Right lobe of liver (tissue), 6 donors: ENCODE results near the gene S100PBP. TPM values are rescaled to one million over a fixed set of nuclear protein-coding genes. Genes with fewer than 3 reads are reported as not detected.

Experiments
- ATAC-seq, 4 donors: fragments of 200-7000 bp; cut with Tn5 transposase; one replicate each; pipeline ENCODE4 v1.9.1; 2020; ENCODE audit warnings: mild to moderate bottlenecking in 4 of 4, moderate library complexity in 4 of 4
- DNase-seq, 3 donors: peaks; one replicate each; pipeline ENCODE4 v3.0.0-alpha.2; 2020
- H3K27ac ChIP-seq, 3 donors: fragments of 200-600 bp; one replicate each; pipeline ENCODE4 v1.8.0; 2022
- H3K27me3 ChIP-seq, 2 donors: fragments of 200-600 bp; one replicate each; pipeline ENCODE4 v1.8.0; 2022
- H3K36me3 ChIP-seq, 4 donors: fragments of 200-600 bp; sonication (generic) in 1 of 4; one replicate each; pipeline versions ENCODE4 v1.5.1 to v1.8.0; 2017 to 2022; ENCODE audit warnings: control low read depth in 1 of 4
- H3K4me1 ChIP-seq, 4 donors: fragments of 200-600 bp; sonication (generic) in 1 of 4; one replicate each; pipeline versions ENCODE4 v1.5.1 to v1.8.0; 2017 to 2022; ENCODE audit warnings: control low read depth in 1 of 4
- H3K4me3 ChIP-seq, 3 donors: fragments of 200-600 bp; one replicate each; pipeline ENCODE4 v1.8.0; 2022
- H3K9me3 ChIP-seq, 4 donors: fragments of 200-600 bp; sonication (generic) in 1 of 4; one replicate each; pipeline versions ENCODE4 v1.5.1 to v1.8.0; 2017 to 2022; ENCODE audit warnings: control low read depth in 1 of 4
- CTCF ChIP-seq, 4 donors: fragments of 200-600 bp in 3 of 4; fragments of 450-650 bp in 1 of 4; IDR thresholded peaks; one replicate each; pipeline versions ENCODE4 v1.5.1 to v1.8.0; 2016 to 2022; ENCODE audit warnings: antibody characterized with exemption in 4 of 4, mild to moderate bottlenecking in 2 of 4
- POLR2A ChIP-seq: fragments of 450-650 bp; IDR thresholded peaks from one replicate; pipeline ENCODE4 v1.6.1; 2017; ENCODE audit warnings: antibody characterized with exemption, mild to moderate bottlenecking
- WGBS: methylation state at CpG from one replicate; pipeline ENCODE4 v1.1.6; 2018; ENCODE audit warnings: low coverage, low lambda C conversion rate; ENCODE audit not compliant: insufficient coverage; ENCODE audit errors: missing lambda C conversion rate; 5-methylcytosine and 5-hydroxymethylcytosine counted together
- intact Hi-C, 2 donors: fragments of 100-400 bp; cut with DNase I; formaldehyde crosslinking; loops; one replicate each; pipeline versions ENCODE4 v1.11.2 to v1.14.1; 2022
- total RNA-seq, 6 experiments: library from RNA; depleted of rRNA in 2 of 6; stranded (reverse); fragments of >200 nt in 2 of 6; fragmentation: NEBNext Ultra II Directional in 3 of 6; extraction: Animal tissue kit (Norgen Biotek cat#: 25700) in 3 of 6; gene quantifications; one replicate each; pipeline versions ENCODE4 v1.1.0 to v1.2.4, GENCODE V29; 2016 to 2023
- donor health status: DM: no; HTN: yes; CAD: no.
- donor health status: DM: no; HTN: no; CAD: no.
- donor health status: DM: no; HTN: no; CAD: no.
- donor health status: DM: no; HTN: yes; CAD: no.
- donor health status: DM: no; HTN: yes; CAD: no.

The S100PBP gene
- total RNA-seq, 6 experiments from 2014 or later: 7.6 to 14.6 (median 10.5) TPM

- no peak overlapping the region for H3K27ac ChIP-seq
- no peak overlapping the region for H3K4me3 ChIP-seq
- TF ChIP-seq CTCF (IDR thresholded peaks at IDR 0.05) (peak; percentile 82 to 96 (median 91)), POLR2A (no peak)
- H3K9me3 ChIP-seq: no peaks in the 10 kb centered on the region
- H3K27me3 ChIP-seq: no peaks in the 10 kb centered on the region
- DNase-seq (peak; percentile 70 to 79 (median 74)), ATAC-seq (peak; percentile 75 to 85 (median 84))
- 100% methylated on average over 1 of the region's 16 CpGs for WGBS
- intact Hi-C loops: loop anchor here in 1 of 2 donors (5.0 to 10.0 kb wide), 2 partner anchors 172 to 211 kb away; partner anchors contain the start of gene SYNC
- H3K36me3 ChIP-seq: no peaks in the 10 kb centered on the region
- no peaks in the 10 kb centered on the region for H3K4me1 ChIP-seq
Measured at GRCh38 chr1:32876341-32877210, 59.1 kb downstream of the S100PBP start.

- peak; percentile 28 to 70 (median 62) for ATAC-seq
- WGBS: 60% methylated on average over 7 of the region's 13 CpGs
- no peaks in the 10 kb centered on the region for H3K36me3 ChIP-seq
- H3K4me3 ChIP-seq: no peak overlapping the region
- H3K4me1 ChIP-seq: no peaks in the 10 kb centered on the region
- H3K27ac ChIP-seq: no peak overlapping the region
- intact Hi-C loops: loop anchor here in 1 of 2 donors (5.0 to 10.0 kb wide), 2 partner anchors 173 to 210 kb away; partner anchors contain the start of gene SYNC
- TF ChIP-seq CTCF (IDR thresholded peaks at IDR 0.05) (no peak), POLR2A (no peak)
- no peaks in the 10 kb centered on the region for H3K9me3 ChIP-seq
- peak; percentile 54 to 80 (median 72) for DNase-seq
- no peaks in the 10 kb centered on the region for H3K27me3 ChIP-seq
Measured at GRCh38 chr1:32877211-32878110, 60.0 kb downstream of the S100PBP start.

GRCh38 chr1:32878183-32878582 is 60.7 kb downstream of the S100PBP start:
- intact Hi-C loops: loop anchor here in 1 of 2 donors (5.0 to 10.0 kb wide), 2 partner anchors 173 to 209 kb away; partner anchors contain the start of gene SYNC
- peak in 3 of 4 donors; percentile 5 to 45 (median 43) for ATAC-seq

More at GRCh38 chr1:32878183-32878582, 60.7 kb downstream of the S100PBP start:
- Histone ChIP-seq H3K36me3 (no peaks in the 10 kb centered on the region), H3K9me3 (no peaks in the 10 kb centered on the region), H3K4me3 (no peak overlapping the region), H3K27me3 (no peaks in the 10 kb centered on the region), H3K4me1 (no peaks in the 10 kb centered on the region), H3K27ac (no peak overlapping the region)
- DNase-seq: no peak
- WGBS: 20% methylated on average over 1 of the region's 6 CpGs
- no peak for TF ChIP-seq POLR2A
- no peak for TF ChIP-seq CTCF (IDR thresholded peaks at IDR 0.05)
